Hippocampal formation (tissue), 2 donors: ENCODE data around the gene IQCK.
A peak's percentile ranks its signal among the peaks of the same experiment; 100 is the strongest.
"Not testable (repeated sequence)": the region's sequence is repeated elsewhere in the genome, so short reads cannot be mapped to it uniquely, and the experiment has no call there.

ENCODE experiments used
- DNase-seq, 2 donors: peaks; one replicate each; lab custom pipeline; 2025; lab: John Stamatoyannopoulos, UW

IQCK gene, protein sequence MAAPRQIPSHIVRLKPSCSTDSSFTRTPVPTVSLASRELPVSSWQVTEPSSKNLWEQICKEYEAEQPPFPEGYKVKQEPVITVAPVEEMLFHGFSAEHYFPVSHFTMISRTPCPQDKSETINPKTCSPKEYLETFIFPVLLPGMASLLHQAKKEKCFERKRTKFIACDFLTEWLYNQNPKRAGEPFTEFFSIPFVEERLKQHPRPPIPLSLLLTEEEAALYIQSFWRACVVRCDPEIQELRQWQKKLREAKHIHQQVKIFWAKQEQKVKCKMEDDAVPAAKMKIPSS

DNA sequence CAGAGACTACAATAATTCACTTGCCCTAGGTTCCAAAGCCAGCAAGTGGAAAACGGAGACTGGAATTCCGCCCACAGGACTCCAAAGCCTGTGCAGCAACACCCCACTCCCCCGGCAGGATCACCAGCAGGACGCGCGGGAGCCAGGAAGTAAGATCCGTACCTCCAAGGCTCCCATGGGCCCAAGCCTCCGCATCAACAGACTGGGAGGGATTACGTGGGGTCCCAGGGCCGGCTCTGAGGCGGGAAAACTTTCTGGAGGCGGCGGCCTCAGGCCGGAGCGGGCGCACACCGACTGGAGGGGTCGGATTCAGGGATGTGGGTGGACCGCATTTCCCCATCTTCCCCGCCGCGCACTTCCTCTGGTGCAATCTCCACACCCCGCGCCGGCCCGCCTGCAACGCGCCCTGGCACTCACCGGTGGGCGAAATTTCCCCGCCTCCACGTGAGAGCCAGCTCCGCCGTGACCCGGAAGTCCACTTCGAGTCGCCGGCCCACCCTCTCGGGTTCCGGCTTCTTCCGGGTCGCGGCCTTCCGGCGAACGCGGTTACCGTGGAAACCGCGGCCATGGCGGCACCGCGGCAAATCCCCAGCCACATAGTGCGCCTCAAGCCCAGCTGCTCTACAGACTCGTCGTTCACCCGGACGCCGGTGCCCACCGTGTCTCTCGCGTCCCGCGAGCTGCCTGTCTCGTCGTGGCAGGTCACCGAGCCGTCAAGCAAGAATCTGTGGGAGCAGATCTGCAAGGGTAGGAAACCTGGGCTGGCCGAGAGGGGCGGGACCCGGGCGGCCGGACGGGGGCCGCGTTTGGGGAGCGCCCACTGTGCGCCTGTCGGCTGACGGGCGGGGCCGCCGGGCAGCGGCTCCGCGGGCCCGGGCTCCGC is at the start of gene IQCK, which contains the start of gene KNOP1:
Gene IQCK (plus strand): TSS at position 531 of the 883 bp plus-strand sequence. CDS start 36 bp downstream, at position 567.
Gene KNOP1 (minus strand): TSS at position 487 of the 883 bp plus-strand sequence. CDS start 3,192 bp downstream, outside the sequence.
- peak; percentile 69 to 80 for DNase-seq

DNA sequence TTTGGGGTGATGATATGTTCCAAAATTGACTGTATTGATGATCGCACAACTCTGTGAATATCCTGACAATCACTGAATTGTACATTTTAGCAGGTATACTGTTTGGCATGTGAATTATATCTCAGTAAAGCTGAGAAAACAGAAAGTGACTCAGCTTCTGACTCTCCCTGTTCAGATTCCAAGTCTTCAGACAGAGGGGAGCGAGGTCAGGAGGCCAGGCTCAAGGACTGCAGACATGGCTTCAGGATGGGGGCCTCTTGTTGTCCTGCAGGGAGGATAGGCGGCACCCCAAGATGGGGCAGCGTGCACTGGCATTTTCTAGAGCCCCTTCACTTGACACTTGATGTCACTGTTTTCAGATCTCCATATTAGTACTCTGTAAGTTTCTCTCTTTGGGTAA is 45.7 kb upstream of the IQCK start:
- no peak for DNase-seq

DNA sequence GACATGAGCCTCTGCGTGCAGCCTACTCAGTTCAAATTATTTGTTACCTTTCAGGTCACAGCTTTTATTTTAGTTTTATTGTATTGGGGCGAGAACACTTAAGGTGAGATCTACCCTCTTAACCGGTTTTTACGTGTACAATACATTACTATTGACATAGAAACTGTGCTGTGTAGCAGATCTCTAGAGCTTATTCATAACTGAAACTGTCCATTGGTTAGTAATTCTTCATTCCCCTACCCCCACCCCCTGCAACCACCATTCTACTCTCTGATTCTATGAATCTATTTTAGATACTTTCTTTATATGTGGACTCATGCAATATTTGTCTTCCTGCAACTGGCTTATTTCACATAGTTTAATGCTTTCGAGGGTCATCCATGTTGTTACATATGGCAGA is 43.6 kb upstream of the IQCK start:
- DNase-seq: no peak

DNA sequence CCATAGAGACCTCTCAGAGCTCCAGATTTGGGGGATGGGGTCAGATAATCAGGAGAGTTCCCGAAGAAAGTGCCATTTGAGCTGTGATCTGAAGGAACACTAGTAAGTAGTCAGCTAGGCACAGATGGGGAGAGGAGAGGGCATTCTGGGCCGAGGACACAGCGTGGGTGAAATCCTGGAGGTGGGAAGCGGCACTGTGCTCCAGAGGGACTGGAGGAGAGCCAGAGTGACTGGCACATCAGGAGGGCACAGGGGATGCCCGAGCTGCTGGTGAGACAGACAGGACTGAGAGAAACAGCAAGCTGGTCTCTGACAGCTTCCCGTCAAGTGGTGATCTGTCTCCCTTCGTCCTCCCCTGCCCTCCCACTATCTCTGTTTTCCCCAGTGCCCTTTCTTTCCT is 40.7 kb upstream of the IQCK start:
- no peak for DNase-seq

DNA sequence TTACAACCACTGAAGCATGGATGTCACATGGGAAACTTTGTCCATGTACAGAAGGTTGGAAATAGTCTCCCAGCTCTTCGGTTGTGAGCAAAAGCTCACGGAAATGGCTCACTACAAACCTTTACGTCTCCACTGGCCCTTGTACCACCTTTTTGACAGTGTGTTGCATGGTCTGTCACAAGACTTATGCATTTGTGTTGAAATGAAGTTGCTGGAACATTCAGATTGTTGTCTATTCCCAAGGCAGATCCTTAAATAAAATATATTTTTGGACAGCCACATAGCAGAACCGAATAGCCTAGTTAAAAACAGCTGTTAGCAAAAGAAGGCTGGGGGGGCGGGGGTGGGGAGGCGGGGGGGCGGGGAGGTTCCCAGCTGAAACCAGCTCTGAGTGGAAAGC is 39.3 kb upstream of the IQCK start:
- DNase-seq: no peak

DNA sequence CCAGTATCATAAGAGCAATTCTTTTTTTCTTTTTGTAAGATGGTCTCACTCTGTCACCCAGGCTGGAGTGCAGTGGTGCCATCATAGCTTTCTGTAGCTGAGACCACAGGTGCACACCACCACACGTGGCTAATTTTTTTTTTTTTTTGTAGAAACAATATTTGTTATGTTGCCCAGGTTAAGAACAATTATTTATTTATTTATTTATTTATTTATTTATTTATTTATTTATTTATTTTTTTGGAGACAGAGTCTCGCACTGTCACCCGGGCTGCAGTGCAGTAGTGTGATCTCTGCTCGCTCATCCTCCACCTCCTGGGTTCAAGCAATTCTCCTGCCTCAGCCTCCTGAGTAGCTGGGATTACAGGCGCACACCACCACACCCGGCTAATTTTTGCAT is 38.8 kb upstream of the IQCK start:
- DNase-seq: not testable (repeated sequence)

DNA sequence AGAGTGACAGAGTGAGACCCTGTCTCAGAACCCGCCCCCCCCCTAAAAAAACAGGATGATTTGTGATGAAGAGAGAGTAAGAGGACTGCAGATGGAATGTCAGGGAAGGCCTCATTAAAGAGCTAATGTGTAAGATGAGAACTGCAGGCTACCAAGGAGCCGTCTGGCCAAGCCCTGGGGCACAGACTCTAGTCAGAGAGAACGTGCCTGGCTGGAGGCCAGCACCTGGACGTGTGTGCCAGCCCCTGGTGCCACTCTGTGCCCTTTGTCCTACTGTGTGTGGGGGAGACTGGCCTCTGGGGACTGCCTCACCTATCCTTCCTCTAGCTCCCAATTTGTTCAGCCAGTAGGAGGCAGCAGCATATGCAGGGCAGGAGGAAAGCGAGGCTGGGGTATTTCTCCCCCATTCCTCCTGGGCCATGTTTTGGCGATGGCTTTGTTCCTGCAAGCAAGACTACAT is 37.2 kb upstream of the IQCK start:
- no peak for DNase-seq

DNA sequence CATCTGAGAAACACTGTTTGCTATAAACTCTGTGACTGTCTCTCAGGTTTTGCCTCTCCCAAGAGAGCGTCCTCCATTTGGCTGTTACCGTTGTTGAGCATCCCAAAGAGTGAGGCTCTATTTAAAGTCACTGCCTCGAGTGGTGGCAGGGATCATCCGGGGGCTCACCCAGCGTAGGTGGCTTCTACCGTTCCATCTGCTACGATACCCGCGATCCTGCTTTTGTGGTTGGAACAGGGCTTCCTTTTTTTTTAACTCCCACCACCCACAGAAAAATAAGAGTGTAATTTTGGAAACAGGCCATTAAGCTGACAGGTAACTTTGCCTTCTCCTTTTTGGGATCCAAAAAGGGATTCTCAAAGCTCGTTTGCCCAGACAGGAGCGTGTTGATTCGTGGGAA is 36.4 kb upstream of the IQCK start:
- no peak for DNase-seq

DNA sequence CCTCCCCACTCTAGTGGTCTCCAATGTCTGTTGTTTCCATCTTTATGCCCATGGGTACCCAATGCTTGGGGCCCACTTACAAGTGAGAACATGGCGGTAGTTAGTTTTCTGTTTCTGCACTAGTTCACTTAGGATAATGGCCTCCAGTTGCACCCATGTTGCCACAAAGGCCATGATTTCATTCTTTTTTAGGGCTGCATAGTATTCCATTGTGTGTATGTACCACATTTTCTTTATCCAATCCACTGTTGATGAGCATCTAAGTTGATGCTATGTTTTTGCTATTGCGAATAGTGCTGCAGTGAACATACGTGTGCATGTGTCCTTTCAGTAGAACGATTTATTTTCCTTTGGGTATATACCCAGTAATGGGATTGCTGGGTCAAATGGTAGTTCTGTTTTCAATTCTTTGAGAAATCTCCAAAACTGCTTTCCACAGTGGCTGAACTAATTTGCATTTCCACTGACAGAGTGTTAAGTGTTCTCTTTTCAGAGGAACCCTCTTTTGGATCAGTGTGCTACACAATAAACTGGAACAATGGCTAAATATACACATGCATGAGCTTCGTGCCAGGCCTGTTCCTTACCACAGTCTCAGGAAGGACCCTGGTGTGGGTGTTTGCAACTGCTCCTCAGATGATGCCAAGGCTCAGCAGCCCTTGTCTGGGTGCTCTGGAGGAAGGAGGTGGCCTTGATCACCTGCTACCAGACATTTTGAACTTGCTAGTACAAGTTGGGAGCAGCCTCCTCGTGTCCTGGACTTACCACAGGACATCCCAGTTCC is 34.4 kb upstream of the IQCK start:
- no peak for DNase-seq

DNA sequence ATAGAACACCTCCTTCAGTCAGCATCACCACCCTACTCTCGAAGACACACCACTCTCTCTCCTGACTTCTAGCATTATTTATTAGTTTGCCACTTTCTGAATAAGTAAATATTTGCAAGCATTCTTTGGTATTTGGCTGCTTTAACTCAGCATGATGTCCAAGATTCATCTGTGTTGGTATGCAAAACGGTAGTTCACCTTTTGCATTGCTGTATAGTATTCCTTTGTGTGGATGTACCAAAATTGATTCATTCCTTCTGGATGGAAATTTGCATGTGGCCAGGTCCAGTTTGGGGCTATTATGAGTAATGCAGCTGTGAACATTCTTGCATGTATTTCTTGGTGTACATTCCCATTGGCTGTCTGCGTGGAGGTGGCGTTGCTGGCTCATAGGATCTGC is 32.9 kb upstream of the IQCK start:
- no peak for DNase-seq

DNA sequence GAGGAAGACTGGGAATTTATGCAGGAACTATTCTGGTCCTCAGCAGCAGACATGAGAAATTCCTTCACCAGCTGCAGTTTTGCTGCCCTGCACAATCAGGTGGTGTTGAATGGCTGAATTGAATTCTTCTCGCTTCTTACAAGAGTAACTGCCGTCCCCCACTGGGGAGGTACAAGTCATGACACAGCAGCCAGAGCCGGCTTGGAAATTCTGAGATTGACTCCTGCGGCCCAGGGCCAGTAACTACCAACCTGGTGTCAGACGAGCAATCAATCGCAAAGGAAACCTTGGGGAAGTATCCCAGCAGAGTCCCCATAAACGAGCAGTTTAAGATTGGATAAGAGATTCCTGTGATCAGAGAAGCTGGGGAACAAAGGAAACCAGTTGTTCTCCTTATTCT is 30.8 kb upstream of the IQCK start:
- DNase-seq: no peak

DNA sequence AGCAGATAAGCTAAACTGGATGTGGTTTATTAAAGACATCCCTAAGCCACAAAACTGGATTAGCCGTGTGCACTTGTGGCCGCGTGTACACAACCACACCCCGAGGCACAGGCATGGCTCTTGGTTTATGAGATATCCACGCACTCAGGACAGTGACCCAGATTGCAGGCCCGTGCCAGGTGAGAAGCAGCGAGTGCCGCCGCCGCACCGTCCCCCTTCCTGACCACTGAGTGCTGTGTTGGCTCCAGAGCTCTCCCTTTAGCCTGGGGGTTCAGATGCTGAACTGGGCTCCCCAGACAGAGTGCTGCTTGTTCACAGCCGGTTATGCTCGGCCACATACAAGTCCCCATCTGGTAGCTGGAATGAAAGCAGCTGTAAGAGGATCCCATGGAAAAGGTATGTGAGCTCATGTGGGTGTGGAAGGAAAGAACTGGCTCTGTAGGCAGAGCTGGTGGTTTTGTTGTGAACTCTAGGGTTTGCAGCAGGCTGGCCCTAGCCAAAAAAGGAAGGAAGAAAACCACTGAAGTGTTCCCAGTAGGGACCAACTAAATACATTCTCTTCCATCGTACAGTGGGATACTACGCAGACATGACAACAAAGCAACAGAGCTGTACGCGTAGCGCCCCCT is 29.6 kb upstream of the IQCK start:
- no peak for DNase-seq

DNA sequence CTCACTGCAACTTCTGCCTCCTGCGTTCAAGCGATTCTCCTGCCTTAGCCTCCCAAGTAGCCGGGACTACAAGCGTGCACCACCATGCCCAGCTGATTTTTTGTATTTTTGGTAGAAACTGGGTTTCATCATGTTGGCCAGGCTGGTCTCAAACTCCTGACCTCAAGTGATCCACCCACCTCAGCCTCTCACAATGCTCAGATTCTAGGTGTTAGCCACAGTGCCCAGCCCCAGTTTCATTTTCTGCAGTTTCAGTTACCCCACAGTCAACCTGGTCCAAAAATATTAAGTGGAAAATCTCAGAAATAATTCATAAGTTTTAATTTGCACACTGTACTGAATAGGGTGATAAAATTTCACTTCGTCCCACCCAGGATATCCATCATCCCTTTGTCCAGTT is 28.7 kb upstream of the IQCK start:
- no peak for DNase-seq

DNA sequence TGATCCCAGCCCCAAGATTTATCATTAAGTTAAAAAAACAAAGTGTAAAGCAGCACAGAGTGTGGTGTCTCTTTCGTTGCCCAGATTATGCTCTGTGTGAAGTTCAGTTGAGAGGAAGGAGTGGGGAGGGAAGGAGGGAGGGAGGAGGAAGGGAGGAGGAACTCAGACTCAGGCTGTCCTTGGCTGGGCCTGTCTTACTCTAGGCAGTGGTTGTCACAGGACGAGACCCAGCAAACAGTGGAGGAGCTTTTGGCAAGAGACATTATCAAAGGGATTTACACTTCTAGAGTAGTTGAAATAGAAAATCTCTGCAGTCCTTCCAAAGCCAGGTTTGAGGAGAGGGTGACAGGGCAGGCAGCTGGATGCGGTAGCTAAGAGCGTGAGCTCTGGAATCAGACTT is 27.9 kb upstream of the IQCK start:
- no peak for DNase-seq

DNA sequence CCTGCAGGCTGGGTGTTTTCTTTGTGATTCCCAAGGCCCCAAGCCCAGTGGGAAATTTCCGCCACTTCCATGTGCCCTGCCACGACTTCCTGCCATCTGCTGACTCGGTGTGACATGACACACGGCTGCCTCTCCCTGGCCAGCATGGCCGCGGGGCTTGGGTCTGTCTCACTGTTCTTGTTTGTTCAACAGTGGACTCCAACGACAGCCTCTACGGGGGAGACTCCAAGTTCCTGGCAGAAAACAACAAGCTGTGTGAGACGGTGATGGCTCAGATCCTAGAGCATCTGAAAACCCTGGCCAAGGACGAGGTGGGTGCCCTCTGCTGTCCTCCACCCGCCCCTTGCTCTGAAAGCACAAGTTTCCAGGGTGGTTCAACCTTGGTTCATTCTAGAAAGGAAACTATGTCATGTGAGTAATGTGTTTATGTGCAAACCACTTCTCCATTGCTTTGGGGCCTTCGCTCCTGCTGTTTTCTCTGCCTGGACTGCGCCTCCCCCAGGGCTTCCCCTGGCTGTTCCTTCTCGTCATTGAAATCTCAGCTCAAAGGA is 26.8 kb upstream of the IQCK start:
- DNase-seq: peak; percentile 33

DNA sequence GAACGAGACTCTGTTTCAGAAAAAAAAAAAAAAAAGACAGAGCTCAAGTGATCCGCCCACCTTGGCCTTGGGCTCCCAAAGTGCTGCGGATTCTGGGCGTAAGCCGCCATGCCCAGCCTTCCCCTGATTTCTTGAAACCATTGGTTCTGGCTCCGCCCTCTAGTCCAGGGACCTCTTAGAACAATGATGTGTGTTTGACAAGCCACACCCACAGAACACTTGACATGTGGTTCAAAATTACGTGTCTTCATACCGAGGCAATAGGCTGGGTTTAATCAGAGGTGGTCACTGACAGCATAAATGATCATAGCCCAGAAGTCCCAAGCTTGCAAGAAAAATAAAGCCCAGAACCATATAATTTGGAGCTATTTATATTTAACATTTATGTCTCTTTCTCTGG is 23.1 kb upstream of the IQCK start:
- DNase-seq: no peak

DNA sequence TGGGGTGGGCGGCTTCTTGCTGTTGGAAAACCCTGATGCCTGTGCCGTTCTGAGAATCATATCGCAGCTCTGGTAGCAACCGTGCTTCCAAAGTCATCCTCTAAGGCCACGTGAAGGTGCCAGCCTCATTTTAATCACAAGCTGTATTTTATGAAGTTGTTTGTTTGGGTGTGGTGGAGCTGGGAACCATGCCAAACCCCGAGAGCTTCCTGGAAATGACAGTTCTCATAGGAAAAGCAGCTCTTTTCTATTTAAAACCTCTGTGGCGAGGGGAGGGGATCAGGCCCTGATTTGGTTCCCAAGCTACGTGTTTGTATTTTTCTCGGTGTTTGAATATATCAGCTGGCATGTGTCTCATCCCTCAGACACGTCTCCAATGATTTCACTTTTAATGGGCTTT is 21.7 kb upstream of the IQCK start:
- DNase-seq: no peak

DNA sequence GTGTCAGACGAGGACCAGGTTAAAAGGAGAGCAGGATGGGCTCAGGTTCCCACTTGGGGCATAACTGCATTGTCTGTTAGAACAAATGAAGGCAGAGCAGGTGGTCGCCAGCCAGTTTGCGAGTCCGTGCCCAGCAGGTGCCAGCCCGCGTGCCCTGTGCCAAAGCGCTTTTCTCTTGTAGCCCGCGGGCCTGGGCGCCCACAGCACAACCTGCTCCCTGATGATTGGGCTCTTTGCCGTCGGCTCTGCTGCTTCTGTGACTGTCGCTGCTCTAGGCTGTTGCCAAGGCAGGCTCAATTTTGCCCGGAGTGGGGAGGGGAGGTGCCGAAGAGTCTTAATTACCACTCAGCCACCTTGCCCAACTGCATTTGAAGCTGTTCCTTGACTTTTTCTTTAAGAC is 21.1 kb upstream of the IQCK start:
- DNase-seq: peak in 1 of 2 donors; percentile 38

DNA sequence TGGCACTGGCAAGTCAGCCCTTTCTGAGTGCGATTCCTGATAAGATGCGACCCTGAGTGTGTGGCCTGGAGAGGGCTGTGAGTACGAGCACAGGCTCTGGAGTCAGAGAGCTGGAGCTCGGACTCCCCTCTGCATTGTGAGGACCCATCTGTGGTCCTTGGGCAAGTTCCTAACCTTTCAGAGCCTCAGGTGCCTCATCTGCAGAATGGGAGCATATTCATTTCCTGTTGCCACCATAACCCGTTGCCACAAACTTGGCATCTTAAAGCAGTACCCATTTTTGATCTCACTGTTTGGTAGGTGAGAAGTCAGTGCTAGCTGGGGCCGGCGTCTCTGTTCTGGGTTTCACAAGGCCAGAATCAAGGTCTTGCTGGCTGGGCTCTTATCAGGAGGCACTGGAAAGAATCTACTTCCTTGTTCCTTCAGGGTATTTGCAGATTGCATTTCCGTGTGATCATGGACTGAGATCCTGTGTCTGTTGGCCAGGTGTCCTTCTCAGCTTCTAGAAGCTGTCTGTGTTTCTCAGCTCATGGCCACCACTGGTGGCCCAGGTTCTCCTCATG is 20.2 kb upstream of the IQCK start:
- DNase-seq: no peak

DNA sequence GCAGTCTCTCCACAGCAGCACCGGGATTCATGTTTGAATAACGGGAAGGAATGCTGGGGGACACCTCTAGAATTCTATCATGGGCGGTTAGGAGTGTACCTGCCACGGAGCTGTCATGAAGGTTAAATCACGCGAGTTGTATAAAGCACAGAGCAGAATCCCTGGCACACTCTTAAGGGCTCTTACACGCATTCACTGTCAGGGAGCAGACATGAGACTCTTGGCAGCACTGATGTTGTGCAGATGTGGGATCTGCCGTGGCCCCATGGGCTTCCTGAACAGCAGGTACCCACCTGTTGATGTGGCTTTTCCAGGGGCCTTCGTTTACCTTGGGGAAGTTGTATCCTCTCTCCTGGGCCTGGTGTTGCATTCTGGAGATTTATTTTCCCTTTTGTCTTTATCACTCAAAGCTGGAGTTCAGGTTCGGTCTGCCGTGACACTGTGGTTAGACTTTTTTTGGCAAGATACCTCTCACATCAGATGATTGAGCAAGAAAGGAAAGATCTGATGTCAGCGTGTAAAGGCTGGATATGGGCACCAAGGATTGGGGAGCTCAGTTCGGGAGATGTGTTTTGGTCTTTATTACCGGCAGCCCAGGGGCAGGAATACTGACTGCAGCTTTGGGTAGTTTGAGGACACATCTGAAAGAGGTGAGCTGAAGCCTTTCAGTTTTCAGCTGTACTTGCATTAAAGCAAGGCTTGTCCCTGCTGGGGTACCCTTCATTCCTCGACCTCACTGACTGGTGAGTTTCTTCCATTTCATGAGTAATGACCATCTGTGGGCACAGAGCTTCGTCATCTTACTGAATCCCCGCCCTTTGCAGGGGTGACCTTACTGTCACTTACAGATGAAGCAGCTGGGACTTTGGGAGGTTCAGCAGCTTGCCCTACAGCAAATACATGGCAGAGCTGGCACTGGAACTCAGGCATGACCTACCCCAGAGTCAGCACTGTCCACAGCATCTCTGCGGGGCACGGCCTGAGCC is 19.3 kb upstream of the IQCK start:
- no peak for DNase-seq
